Stimulated activated CD4-positive, alpha-beta T cell treated with anti-CD3 and anti-CD28 coated beads, Interleukin-15, amount 100 ng/mL, for 1 hour (primary cell): ENCODE measurements around the gene CHD2.
A peak's percentile ranks its signal among the peaks of the same experiment; 100 is the strongest.
"Not testable (repeated sequence)": the region's sequence is repeated elsewhere in the genome, so short reads cannot be mapped to it uniquely, and the experiment has no call there.

Experiments used
- DNase-seq, 2 donors: peaks; one replicate each; pipeline ENCODE4 v3.0.0-alpha.2; 2020; ENCODE audit warnings: low read depth in 1 of 2, low spot score in 1 of 2

CHD2 gene

GRCh38 chr15:92899948-92900730 is at the start of gene CHD2:
Gene CHD2, plus strand, starts transcription at chr15:92900324. Its CDS starts 914 bp downstream, at chr15:92901238.
- peak; percentile 26 to 34 for DNase-seq

GRCh38 chr15:92853222-92853621 is 46.9 kb upstream of the CHD2 start:
- no peak for DNase-seq

- DNase-seq: no peak
Measured at GRCh38 chr15:92861742-92862141, 38.4 kb upstream of the CHD2 start.

- DNase-seq: no peak
Measured at GRCh38 chr15:92864127-92864814, 35.9 kb upstream of the CHD2 start.

- no peak for DNase-seq
Measured at GRCh38 chr15:92869263-92869940, 30.7 kb upstream of the CHD2 start.

- DNase-seq: no peak
Measured at GRCh38 chr15:92870010-92870591, 30.0 kb upstream of the CHD2 start.

GRCh38 chr15:92872967-92873366 is 27.2 kb upstream of the CHD2 start:
- DNase-seq: not testable (repeated sequence)

GRCh38 chr15:92877000-92877399 is 23.1 kb upstream of the CHD2 start:
- DNase-seq: no peak

GRCh38 chr15:92877416-92877815 is 22.7 kb upstream of the CHD2 start:
- no peak for DNase-seq

GRCh38 chr15:92878593-92879053 is 21.5 kb upstream of the CHD2 start:
- DNase-seq: no peak

- no peak for DNase-seq
Measured at GRCh38 chr15:92879949-92880725, 20.0 kb upstream of the CHD2 start.

- no peak for DNase-seq
Measured at GRCh38 chr15:92880796-92881195, 19.3 kb upstream of the CHD2 start.

- no peak for DNase-seq
Measured at GRCh38 chr15:92881211-92881754, 18.8 kb upstream of the CHD2 start.

GRCh38 chr15:92881802-92882696 is 18.1 kb upstream of the CHD2 start:
- peak; percentile 98 to 99 for DNase-seq

GRCh38 chr15:92882697-92883162 is 17.4 kb upstream of the CHD2 start:
- DNase-seq: no peak

- peak in 1 of 2 donors; percentile 26 for DNase-seq
Measured at GRCh38 chr15:92883163-92883875, 16.8 kb upstream of the CHD2 start.

- no peak for DNase-seq
Measured at GRCh38 chr15:92883876-92884435, 16.2 kb upstream of the CHD2 start.
